ENCODE results near the gene NCOA4.

The NCOA4 gene

DNA sequence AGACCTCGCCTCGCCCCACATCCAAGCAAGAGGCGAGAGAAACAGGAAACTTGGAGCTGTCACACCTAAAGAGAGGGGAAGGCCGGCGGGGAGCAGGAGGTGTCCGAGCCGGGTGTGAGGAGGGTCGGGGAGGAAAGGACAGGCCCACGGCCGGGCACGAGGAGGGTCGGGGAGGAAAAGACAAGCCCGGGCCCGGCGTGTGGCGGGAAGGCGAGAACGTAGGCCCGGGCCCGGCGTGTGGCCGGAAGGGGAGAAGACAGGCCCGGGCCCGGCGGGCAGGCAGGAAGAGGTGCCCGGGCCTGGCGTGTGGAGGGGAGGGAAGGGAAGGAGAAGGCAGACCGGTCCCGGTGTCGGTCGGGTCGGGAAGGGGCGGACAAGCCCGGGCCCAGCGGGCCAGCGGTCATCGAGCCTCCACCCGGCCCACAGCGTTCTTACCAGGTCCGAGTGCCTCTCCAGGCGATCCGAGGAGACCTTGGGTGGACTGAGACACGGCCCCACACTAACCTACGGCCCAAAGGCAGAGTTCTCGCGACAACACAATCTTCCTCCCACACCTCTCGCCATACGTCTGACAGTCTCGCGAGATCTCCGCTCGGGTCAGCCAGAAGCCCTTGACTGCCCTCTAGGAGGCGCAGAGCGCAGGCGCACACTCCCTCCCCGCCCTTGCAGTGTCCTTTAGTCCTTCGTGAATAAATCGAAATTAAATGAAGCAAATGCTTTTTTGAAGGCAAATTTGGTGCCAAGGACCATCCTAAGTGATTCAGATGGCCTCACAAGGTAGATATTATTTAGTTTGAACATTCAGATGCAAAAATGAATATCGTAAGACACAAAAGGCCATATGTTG is at the start of gene NCOA4:
Gene NCOA4, minus strand, starts transcription at position 533 of the 847 bp plus-strand sequence. CDS start 13,943 bp downstream, outside the sequence.
- no peak for TF ChIP-seq Cebpa-rat (IDR thresholded peaks at IDR 0.05)
- peak within 1 kb of the TSS; percentile 86 for H3K4me2 ChIP-seq
- H3K9me3 ChIP-seq, result no peaks in the 10 kb centered on the region
- peaks cover 19% of the 10 kb centered on the region for H3K36me3 ChIP-seq
- peaks cover 49% of the 10 kb centered on the region for H4K20me1 ChIP-seq
- no peaks in the 10 kb centered on the region for H3K27me3 ChIP-seq
- H3K4me3 ChIP-seq, result peak within 1 kb of the TSS; percentile 88
- peaks cover 34% of the 10 kb centered on the region for H3K4me1 ChIP-seq
- peak within 1 kb of the TSS; percentile 95 for H3K27ac ChIP-seq
- peak within 1 kb of the TSS; percentile 98 for H3K9ac ChIP-seq

DNA sequence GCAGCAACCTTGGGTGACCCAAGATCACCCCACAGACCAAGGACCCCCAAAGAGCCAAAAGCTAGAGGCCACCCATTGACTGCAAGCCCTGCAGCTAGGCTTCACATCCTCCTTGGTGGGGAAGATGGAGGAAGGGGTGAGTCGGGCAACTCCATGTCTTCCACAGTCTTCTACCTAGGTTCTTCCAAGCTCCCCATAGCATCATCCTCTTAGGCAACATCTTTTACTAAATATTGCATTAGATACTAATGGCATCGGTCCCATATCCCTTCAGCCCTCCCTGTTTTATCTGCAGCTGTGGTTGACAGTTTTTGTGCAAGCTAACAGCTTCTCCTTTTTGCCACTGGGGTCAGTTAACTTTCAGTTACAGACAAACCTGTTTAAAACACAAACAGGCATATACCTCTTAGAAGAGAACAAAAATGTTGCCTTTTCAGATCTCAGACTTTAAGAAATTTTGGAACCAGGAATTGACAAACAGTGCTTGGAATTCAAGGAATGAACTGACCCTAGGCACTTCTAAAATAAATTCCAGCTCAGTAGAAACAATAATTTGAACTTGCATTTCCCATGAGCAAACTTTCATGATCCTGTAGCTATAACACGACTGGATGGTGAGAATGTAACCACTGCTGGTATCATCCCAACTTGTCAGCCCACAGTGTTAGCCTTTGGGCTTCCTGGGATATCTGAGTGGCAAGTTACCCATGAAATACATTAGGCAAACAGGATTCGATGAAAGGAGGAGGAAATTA is 49.6 kb upstream of the NCOA4 start:
- no peaks in the 10 kb centered on the region for H3K9me3 ChIP-seq
- H3K27me3 ChIP-seq, result no peaks in the 10 kb centered on the region
- H4K20me1 ChIP-seq, result no peaks in the 10 kb centered on the region
- no peak overlapping the region for H3K9ac ChIP-seq
- H3K4me1 ChIP-seq, result peaks cover 4% of the 10 kb centered on the region; the same call in 1 of the 2 replicates
- peak overlapping the region; percentile 4; the same call in 1 of the 2 replicates for H3K27ac ChIP-seq
- H3K36me3 ChIP-seq, result no peaks in the 10 kb centered on the region
- no peak overlapping the region; the same call in 1 of the 2 replicates for H3K4me2 ChIP-seq
- TF ChIP-seq Cebpa-rat (IDR thresholded peaks at IDR 0.05), result no peak
- H3K4me3 ChIP-seq, result no peak overlapping the region

DNA sequence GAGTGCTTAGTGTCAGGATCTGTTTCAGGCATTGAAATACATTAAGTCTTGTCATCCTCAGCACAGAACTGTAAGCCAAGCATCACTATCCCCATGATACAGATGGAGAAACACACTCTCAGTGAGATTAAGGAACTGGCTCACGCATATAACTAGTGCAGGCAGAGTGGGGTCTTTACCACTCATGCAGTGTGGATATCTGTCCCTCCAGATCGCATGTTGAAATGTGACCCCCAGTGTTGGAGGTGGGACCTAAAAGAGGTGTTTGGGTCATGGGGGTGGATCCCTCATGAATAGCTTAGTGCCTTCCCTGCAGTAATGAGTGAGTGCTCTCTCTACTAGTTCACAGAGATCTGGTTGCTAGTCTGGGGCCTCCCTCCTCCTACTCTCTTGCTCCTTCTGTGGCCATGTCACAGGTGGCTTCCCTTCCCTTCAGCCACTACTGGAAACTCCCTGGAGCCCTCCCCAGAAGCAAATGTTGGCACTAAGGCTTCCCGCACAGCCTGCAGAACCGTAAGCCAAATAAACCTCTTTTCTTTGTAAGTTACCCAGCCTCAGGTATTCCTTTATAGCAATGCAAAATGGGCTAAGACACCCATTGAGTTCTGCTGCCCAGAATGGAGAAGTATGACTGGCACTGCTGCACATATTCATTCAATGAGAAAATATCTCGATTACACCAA is 47.4 kb upstream of the NCOA4 start:
- no peak overlapping the region for H3K27ac ChIP-seq
- peaks cover 4% of the 10 kb centered on the region; the same call in 1 of the 2 replicates for H3K4me1 ChIP-seq

DNA sequence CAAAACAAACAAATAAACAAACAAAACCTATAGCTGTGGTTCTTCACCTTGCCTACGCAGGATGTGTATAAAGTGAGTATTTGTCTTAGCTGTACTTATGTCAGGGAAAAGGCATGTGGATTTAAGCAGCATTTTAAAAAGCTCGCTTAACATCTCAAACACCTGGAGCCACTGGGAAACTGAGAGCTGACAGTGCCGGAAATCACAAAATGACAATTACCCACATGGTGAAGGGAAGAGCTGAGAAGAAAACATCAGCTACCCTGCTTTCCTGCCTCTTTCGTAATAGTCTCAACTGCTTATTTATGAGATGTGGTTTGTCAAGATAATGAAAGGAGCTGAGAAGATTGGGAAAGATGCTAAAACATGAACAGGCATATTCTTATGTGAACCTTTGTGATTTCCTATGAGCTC is 46.7 kb upstream of the NCOA4 start:
- no peak overlapping the region for H3K9ac ChIP-seq
- peaks cover 4% of the 10 kb centered on the region; the same call in 1 of the 2 replicates for H3K4me1 ChIP-seq
- no peak overlapping the region for H3K27ac ChIP-seq
- H3K9me3 ChIP-seq, result no peaks in the 10 kb centered on the region
- H3K4me2 ChIP-seq, result no peak overlapping the region
- H3K27me3 ChIP-seq, result no peaks in the 10 kb centered on the region
- no peak for TF ChIP-seq Cebpa-rat (IDR thresholded peaks at IDR 0.05)
- no peak overlapping the region for H3K4me3 ChIP-seq
- H4K20me1 ChIP-seq, result no peaks in the 10 kb centered on the region
- H3K36me3 ChIP-seq, result no peaks in the 10 kb centered on the region

More for the DNA sequence above, 47.4 kb upstream of the NCOA4 start:
- no peaks in the 10 kb centered on the region for H3K9me3 ChIP-seq
- H3K4me2 ChIP-seq, result no peak overlapping the region
- no peaks in the 10 kb centered on the region for H3K36me3 ChIP-seq
- H3K27me3 ChIP-seq, result no peaks in the 10 kb centered on the region
- H3K9ac ChIP-seq, result no peak overlapping the region
- H4K20me1 ChIP-seq, result no peaks in the 10 kb centered on the region
- H3K4me3 ChIP-seq, result no peak overlapping the region
- TF ChIP-seq Cebpa-rat (IDR thresholded peaks at IDR 0.05), result no peak

DNA sequence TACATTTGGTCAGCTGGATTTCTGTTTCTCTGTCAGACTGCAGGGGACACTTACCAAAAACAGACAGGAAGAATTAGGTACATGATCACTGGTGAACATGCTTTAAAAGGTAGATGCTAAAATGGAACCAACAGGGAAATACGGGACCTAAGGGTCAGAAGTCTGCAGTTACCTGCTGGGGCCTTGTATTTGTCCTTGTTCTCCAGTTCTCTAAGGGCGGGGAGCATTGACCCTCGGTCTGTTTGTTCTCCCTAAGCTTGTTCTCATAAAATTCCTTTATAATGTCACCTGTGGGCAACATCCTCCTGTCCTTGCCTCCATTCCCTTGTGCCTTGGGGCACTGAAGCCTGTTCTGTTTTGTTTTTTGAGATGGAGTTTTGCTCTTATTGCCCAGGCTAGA is 45.4 kb upstream of the NCOA4 start:
- H3K27me3 ChIP-seq, result no peaks in the 10 kb centered on the region
- no peaks in the 10 kb centered on the region for H3K36me3 ChIP-seq
- H3K4me1 ChIP-seq, result peaks cover 4% of the 10 kb centered on the region; the same call in 1 of the 2 replicates
- H3K9me3 ChIP-seq, result no peaks in the 10 kb centered on the region
- no peak overlapping the region for H3K27ac ChIP-seq
- no peak for TF ChIP-seq Cebpa-rat (IDR thresholded peaks at IDR 0.05)
- no peak overlapping the region for H3K9ac ChIP-seq
- H4K20me1 ChIP-seq, result no peaks in the 10 kb centered on the region
- no peak overlapping the region for H3K4me2 ChIP-seq
- H3K4me3 ChIP-seq, result no peak overlapping the region

DNA sequence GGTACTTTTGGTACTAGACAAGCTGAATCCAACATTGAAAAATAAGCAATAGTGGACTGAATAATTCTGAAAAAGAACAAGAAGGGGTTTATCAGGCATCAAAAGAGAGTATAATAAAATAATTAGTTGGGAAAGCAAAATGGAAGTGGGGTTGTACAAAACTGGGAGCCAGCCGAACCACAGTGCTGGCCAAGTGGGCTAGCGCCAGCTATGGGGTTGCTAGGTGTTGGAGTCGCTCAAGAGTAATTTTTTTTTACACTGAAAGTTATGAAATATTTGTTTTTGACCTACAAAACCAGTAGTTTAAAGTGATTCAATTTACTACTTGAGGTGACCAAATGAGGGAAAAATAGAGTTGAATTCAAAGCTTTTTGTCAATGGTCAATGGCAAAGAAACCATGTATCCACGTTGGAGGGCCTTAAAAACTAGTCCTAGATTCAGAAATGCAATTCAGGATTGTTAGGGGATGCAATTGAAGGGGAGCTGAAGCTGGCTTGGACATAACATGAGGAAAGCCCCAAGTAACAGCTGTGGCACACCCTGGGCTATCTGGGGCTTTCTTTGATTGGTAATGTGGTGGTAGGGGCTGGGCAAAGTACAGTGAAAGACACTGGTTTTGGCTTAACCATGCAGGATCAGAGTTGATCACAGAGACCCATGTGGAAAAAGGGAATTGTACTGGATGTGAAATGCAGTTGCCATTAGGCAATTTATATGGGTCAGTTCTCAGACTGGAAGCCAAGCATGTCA is 43.9 kb upstream of the NCOA4 start:
- no peak overlapping the region for H3K4me2 ChIP-seq
- no peaks in the 10 kb centered on the region; the same call in 1 of the 2 replicates for H3K4me1 ChIP-seq
- H3K9ac ChIP-seq, result no peak overlapping the region
- TF ChIP-seq Cebpa-rat (IDR thresholded peaks at IDR 0.05), result no peak
- no peak overlapping the region for H3K4me3 ChIP-seq
- no peaks in the 10 kb centered on the region for H3K27me3 ChIP-seq
- no peaks in the 10 kb centered on the region for H3K9me3 ChIP-seq
- no peak overlapping the region for H3K27ac ChIP-seq
- no peaks in the 10 kb centered on the region for H3K36me3 ChIP-seq
- no peaks in the 10 kb centered on the region for H4K20me1 ChIP-seq

DNA sequence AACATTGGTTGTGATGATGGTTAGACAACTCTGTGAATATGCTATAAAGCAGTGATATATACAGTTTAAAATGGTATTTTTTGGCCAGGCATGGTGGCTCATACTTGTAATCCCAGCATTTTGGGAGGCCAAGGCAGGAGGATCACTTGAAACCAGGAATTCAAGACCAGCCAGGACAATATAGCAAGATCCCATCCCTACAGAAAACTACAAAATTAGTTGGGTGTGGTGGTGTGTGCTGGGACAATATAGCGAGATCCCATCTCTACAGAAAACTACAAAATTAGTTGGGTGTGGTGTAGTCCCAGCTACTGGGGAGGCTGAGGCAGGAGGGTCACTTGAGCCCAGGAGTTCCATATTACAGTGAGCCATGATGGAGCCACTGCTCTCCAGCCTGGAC is 43.1 kb upstream of the NCOA4 start:
- no peaks in the 10 kb centered on the region for H3K9me3 ChIP-seq
- H3K4me2 ChIP-seq, result no peak overlapping the region
- no peak overlapping the region for H3K27ac ChIP-seq
- H3K27me3 ChIP-seq, result no peaks in the 10 kb centered on the region
- H3K4me1 ChIP-seq, result no peaks in the 10 kb centered on the region; the same call in 1 of the 2 replicates
- no peaks in the 10 kb centered on the region for H4K20me1 ChIP-seq
- no peaks in the 10 kb centered on the region for H3K36me3 ChIP-seq
- no peak overlapping the region for H3K9ac ChIP-seq
- no peak for TF ChIP-seq Cebpa-rat (IDR thresholded peaks at IDR 0.05)
- H3K4me3 ChIP-seq, result no peak overlapping the region

DNA sequence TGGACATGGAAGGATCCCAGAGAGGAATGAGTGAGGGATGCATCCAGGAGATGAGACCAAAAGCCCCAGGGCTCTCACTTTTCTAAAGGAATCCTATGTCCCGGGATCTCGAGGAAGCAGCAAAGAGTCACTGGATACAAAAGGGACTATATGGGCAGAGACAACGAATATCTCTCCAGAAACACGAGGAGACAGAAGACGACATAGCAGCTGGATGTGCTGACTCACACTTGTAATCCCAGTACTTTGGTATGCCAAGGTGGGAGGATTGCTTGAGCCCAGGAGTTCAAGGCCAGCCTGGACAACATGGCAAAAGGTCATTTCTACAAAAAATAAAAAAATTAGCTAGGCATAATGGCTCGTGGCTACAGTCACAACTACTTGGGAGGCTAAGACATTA is 40.3 kb upstream of the NCOA4 start:
- Histone ChIP-seq H3K36me3 (no peaks in the 10 kb centered on the region), H3K27ac (no peak overlapping the region), H4K20me1 (no peaks in the 10 kb centered on the region), H3K4me1 (no peaks in the 10 kb centered on the region), H3K9ac (no peak overlapping the region), H3K9me3 (no peaks in the 10 kb centered on the region), H3K4me3 (no peak overlapping the region), H3K27me3 (no peaks in the 10 kb centered on the region), H3K4me2 (no peak overlapping the region)
- no peak for TF ChIP-seq Cebpa-rat (IDR thresholded peaks at IDR 0.05)

All from BLaER1 (cell line).